Measurements from ENCODE around the gene NID1.

Gene NID1, protein sequence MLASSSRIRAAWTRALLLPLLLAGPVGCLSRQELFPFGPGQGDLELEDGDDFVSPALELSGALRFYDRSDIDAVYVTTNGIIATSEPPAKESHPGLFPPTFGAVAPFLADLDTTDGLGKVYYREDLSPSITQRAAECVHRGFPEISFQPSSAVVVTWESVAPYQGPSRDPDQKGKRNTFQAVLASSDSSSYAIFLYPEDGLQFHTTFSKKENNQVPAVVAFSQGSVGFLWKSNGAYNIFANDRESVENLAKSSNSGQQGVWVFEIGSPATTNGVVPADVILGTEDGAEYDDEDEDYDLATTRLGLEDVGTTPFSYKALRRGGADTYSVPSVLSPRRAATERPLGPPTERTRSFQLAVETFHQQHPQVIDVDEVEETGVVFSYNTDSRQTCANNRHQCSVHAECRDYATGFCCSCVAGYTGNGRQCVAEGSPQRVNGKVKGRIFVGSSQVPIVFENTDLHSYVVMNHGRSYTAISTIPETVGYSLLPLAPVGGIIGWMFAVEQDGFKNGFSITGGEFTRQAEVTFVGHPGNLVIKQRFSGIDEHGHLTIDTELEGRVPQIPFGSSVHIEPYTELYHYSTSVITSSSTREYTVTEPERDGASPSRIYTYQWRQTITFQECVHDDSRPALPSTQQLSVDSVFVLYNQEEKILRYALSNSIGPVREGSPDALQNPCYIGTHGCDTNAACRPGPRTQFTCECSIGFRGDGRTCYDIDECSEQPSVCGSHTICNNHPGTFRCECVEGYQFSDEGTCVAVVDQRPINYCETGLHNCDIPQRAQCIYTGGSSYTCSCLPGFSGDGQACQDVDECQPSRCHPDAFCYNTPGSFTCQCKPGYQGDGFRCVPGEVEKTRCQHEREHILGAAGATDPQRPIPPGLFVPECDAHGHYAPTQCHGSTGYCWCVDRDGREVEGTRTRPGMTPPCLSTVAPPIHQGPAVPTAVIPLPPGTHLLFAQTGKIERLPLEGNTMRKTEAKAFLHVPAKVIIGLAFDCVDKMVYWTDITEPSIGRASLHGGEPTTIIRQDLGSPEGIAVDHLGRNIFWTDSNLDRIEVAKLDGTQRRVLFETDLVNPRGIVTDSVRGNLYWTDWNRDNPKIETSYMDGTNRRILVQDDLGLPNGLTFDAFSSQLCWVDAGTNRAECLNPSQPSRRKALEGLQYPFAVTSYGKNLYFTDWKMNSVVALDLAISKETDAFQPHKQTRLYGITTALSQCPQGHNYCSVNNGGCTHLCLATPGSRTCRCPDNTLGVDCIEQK

DNA sequence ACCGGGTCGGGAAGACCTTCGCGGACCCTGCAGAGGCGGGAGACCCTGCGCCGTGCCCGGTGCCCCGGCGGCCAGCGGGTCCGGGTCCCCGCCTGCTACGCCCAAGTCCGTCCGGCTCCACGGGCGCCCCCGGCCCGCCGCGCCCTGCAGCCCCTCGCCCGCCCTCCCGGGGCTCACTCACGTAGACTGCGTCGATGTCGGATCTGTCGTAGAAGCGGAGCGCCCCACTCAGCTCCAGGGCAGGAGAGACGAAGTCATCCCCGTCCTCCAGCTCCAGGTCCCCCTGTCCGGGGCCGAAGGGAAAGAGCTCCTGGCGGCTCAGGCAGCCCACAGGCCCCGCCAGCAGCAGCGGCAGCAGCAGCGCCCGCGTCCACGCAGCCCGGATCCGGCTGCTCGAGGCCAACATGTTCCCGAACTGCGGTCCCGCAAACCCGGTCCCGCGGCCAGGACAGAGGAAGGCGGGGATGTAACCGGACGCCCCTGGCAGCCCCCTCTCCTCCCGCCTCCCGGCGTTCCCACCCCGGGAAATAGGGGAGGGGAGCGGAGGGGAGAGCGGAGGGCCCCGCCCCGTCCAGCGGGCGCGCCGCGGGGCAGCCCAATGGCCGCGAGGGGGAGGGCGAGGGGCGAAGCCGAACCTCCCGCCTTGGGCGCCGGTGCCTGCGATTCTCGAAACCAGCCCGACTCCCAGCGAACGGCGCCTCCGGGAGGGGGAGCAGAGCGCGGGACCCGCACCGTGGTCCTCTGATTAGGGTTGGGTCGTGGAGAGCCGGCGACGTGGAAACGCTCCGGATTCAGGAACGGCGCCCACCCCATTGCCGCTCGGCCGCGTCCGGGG is at the start of gene NID1:
TSS of gene NID1 (minus strand) at position 417 of the 835 bp plus-strand sequence. CDS start at position 406, 11 bp downstream.
- DNase-seq (ENCODE audit: low spot score) = peak; percentile 63

DNA sequence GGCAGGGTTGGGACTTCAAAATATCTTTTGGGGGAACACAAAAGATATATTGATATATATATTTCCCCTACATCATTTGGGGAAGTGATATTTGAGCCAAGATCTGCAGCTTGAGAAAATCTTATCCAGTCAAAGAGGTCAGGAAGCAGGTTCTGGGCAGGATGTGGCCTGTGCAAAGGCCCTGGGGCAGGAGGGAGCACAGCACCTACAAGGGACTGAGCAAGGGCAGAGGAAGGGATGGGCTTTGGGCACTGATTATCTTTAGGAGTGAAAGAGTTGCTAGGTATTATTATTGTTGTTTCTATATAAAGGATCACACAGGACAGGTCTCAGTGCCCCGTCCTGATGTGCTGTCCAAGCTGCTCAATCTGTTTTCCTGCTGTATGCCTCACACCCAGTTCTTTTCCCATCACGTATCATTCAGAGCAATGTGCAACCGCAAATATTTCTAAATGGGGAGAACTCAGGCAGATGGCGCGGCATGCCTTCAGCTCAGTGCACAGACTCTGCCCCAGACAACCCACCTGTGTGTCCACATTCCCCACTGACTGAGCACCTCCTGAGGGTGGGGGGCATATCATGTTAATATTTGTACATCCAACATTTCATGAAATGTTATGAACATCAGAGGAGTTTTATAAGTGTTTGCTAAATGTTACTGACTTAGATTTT is 49.3 kb upstream of the NID1 start:
- DNase-seq (ENCODE audit: low spot score) = no peak

DNA sequence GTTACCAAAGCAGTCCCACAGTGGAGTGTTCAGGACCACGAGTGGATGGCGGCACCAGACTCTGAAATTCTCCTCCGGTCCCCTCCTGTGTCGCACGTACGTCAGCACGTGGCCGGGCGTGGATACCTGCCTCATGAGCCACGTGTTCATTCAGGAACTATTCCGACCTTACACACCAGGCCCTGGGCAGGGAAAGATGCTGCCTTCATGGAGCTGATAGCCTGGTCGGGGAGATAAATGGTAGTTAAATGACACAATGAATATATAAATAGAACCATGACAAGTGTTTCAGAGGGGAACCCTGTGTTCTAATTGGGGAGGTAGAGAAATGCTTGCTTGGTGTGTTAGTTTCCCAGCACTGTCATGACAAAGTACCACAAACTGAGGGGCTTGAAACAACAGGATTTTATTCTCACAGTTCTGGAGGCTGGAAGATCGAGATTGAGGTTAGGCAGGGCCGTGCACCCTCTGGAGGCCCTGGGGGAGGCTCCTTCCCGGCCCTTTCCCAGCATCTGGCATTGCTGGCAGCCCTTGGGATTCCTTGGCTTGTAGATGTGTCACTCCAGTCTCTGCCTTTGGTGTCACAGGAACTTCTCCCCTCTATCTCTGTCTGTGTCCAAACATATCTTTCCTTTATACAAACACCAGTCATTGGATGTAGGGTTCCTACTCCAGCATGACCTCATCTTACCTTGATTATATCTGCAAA is 48.6 kb upstream of the NID1 start:
- no peak for DNase-seq (ENCODE audit: low spot score)

DNA sequence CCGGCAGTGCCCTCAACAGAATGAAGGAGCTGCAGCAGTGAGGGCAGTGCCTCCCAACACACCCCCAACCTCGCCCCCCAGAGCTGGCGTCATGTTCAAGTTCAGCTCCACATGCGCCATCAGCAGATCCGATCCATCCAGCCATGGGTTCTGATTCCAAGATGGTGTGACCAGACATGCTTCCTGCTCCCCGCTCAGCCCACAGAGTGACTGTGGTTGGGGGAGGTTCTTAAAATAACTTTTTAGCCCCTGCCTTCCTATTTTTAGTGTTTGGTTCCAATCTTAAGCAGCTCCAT is 47.4 kb upstream of the NID1 start:
- no peak for DNase-seq (ENCODE audit: low spot score)

DNA sequence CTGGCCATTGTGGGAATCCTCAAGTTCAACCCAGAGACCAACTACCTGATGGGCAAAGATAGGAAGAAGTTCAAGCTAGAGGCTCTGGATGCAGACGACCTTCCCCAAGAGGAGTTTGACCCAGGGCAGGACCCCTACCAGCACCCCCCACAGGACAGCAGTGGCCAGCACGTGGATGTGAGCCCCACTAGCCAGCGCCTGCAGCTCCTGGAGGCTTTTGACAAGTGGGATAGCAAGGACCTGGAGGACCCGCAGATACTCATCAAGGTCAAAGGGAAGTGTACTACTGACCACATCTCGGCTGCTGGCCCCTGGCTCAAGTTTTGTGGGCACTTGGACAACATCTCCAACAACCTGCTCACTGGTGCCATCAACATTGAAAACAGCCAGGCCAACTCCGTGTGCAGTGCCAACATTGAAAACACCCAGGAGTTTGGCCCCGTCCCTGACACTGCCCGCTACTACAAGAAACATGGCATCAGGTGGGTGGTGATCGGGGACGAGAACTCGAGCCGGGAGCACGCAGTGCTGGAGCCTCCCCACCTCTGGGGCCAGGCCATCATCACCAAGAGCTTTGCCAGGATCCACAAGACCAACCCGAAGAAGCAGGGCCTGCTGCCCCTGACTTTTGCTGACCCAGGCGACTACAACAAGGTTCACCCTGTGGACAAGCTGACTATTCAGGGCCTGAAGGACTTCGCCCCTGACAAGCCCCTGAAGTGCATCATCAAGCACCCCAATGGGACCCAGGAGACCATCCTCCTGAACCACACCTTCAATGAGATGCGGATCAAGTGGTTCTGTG is 46.8 kb upstream of the NID1 start:
- no peak for DNase-seq (ENCODE audit: low spot score)

DNA sequence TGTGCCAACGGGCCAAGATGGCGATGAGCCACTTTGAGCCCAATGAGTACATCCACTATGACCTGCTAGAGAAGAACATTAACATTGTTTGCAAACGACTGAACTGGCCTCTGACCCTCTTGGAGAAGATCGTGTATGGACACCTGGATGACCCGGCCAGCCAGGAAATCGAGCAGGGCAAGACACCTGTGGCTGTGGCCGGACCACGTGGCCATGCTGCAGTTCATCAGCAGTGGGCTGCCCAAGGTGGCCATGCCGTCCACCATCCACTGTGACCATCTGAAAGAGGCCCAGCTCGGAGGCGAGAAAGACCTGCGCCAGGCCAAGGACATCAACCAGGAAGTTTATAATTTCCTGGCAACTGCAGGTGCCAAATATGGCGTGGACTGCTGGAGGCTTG is 45.2 kb upstream of the NID1 start:
- DNase-seq (ENCODE audit: low spot score) = no peak

DNA sequence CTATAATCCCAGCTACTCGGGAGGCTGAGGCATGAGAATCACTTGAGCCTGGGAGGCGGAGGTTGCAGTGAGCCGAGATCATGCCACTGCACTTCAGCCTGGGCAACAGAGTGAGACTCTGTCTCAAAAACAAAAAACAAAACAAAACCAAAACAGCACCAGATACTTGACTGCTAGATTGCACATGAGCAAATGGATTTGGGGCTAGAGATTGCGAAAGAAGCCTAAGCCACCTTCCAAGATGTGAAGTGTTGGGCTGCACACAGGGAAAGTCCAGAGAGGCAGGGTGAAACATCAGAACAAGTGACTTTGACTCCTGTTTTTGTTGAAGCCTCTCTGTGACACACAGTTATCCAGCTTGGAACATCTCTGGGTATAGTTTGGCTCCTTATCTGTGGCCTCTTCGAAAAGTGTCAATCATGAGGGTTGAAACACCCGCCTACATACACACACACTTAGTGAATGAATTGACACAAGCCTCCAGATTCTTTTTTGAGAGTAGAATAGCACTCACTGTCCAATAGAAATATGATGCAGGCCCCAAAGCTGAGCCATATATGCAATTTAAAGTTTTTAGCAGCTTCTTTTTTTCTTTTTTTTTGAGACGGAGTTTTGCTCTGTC is 43.2 kb upstream of the NID1 start:
- DNase-seq (ENCODE audit: low spot score) = no peak

DNA sequence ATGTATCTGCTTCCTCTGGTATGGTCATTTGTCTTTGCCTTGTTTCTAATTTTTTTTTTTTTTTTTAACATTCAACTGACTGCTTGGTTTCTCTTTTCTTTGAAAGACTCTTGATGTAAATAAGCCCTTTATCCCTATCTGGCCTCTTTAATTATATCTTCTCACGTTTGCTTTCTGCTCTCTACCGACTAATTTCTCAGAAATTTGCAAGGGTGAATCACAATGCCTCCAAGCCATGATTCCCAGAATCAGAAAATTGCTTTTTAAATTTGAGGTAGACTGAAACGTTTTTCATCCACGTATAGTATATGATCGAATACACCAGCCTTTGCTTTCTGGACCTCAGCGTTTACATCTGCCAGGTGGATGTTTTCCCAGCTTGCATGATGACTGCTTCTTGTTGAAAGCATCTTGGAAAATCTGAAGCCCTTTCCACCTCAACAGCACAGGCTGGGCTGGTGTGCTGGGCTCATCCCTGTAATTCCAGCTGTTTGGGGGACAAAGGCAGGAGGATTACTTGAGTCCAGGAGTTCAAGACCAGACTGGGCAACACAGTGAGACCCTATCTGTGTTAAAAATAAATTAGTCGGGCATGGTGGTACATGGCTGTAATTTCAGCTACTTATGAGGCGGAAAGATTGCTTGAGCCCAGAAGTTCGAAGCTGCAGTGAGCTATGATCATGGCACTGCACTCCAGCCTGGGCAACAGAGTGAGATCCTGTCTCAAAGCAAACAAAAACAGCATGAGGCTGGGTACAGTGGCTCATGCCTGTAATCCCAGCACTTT is 42.4 kb upstream of the NID1 start:
- no peak for DNase-seq (ENCODE audit: low spot score)

DNA sequence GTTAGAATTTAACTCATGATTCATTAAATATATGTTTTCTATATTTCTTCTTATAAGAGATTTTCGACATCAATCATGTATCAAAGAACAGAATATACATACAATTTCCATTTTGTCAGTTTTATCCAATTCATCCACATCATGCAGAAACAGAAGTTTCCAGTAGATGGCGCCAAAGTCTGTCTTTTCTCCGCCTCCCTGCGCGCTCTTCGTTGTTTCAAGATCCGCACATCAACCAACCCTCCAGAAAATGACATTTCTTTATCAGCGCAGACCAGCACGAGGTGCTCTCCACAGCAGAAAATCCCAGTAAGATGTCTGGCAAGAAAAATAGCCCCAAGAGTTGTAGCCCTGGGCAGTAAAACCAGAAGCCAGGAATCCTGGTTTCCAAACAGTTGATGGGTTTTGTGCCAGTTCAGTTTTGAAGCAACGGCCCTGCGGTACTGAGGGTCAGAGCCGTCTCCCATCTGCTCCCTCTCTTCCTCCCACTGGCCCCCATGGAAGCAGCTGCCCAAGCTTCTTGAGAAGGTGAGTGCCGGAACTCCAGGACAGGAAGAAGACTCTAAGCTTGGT is 38.8 kb upstream of the NID1 start:
- peak; percentile 94 for DNase-seq (ENCODE audit: low spot score)

DNA sequence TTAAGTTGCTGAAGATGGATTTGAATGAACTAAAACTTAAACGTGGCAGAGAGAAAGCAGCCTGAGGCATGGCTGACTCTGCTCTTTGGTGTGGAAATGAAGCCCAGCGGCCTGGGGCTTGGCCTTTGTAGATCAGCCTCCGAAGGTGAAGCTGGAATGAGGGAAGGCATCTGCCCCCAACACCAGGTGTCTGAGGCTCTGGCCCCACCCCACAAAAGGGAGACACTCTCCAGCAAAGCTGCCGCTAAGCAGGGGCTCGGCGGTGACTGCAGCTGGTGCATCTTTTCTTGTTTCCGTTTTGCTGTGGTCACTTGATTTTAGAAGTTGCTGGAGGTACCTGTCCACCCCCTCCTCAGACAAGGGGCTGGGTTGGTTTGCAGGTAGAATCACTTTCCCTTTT is 38.2 kb upstream of the NID1 start:
- DNase-seq (ENCODE audit: low spot score) = no peak

DNA sequence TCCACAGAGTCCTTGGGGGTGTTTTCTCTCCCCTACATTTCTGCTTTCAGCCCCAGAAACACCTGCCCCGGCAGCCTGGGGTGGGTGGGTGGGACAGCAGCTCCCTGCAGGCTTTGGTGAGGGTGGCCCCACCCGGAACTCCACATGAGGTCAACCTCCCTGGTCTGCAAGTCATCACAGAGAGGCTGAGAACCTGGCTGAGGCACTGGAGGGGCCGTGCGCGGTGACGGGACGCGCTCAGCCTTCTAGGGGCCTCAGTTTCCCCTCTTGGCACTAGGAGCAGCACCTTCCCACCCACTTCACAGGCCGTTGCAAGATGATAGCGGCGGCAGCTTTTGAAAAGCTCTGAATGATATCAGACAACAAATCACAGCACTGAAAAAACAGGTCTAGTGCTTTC is 37.7 kb upstream of the NID1 start:
- DNase-seq (ENCODE audit: low spot score) = no peak

DNA sequence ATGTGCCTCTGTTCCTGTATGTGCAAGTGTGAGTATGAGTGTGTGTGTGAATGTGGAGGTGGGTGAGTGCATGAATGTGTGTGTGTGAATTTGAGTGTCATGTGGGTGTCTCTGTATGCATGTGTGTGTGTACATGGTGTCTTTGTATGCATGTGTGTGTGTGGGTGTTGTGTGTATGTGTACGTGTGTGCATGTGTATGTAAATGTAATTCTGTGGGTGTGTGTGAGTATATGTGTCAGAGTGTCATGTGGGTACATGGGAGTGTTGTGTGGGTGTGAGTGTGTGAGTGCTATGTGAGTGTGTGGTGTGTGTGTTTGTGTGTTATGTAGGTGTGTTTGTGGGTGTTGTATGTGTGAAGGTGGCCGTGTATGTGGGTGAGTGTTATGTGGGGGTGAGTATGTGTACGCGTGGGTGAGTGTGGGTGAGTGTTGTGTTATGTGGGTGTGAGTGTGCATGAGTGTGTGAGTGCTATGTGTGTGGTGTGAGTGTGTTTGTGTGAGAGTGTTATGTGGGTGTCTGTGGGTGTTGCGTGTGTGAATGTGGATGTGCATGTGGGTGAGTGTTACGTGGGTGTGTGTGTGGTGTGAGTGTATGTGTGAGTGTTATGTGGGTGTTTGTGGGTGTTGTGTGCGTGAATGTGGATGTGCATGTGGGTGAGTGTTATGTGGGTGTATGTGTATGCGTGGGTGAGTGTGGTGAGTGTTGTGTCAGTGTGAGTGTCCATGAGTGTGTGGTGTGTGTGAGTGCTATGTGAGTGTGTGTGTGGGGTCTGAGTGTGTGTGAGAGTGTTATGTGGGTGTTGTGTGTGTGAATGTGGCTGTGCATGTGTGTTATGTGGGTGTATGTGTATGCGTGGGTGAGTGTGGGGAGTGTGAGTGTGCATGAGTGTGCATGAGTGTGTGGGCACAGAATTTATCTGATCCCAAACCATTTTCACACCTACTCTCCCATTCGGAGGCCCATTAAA is 36.6 kb upstream of the NID1 start:
- no peak for DNase-seq (ENCODE audit: low spot score)

DNA sequence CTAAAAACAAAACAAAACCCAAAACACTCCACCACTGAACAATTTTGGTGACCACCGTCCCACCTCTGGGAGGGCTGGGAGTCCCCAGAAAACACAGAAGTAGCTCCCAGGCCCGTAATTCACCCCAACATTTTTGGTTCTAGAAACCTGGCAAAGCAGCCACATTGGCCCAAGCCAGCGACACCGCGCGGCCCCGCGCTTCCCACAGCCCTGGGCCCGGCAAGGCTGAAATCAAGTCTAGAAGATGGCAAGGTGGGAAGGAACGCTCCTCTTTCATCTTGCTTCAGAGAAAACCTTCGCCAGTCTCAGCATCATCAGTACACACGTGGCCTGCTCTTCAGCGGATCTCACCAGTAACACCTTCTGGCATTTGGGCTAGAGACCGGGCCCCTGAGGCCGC is 35.9 kb upstream of the NID1 start:
- DNase-seq (ENCODE audit: low spot score) = no peak

DNA sequence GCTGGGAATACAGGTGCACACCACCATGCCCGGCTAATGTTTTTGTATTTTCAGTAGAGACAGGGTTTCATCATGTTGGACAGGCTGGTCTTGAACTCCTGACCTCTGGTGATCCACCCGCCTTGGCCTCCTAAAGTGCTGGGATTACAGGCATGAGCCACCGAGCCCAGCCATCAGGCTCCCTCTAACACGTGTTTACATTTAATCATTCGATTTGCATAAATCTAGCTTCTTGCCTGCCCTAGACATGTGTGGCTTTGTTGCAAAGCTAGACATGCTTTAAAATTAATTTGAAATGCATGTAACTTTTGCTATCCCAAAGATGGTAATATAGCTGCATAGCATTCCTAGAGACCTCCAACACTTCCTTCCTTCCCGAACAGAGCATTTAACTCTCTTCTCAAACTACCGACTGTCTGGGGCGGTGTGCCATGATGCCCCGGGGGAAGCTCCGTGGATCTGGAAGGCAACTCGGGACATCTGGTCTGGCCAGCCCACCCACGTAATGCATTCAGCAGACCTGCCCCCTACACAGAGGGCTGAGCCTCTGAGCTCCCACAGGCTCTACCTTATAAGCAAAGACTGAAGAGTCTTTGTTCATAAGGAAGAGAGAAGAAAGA is 34.6 kb upstream of the NID1 start:
- DNase-seq (ENCODE audit: low spot score) = peak; percentile 99

DNA sequence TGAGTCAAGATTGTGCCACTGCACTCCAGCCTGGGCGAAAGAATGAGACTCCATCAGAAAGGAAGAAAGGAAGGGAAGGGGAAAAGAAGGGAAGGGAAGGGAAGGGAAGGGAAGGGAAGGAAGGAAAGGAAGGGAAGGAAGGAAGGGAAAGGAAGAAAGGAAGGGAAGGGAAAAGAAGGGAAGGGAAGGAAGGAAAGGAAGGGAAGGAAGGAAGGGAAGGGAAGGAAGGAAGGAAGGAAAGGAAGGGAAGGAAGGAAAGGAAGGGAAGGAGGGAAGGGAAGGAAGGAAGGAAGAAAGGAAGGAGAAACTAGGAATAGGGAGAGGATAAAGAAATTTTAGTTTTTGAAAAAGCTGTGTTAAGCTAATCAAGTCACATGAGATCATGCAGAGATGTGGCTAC is 33.4 kb upstream of the NID1 start:
- DNase-seq (ENCODE audit: low spot score) = no peak
